ENCODE data around the gene CLMN. TPM values are rescaled to one million over a fixed set of nuclear protein-coding genes. Genes with fewer than 3 reads are reported as not detected.

The CLMN gene
- total RNA-seq, 3 donors from 2014 or later (not counting 1 experiment from before 2014, with no cell fraction given): 0.80 to 2.0 (median 1.8) TPM

DNA sequence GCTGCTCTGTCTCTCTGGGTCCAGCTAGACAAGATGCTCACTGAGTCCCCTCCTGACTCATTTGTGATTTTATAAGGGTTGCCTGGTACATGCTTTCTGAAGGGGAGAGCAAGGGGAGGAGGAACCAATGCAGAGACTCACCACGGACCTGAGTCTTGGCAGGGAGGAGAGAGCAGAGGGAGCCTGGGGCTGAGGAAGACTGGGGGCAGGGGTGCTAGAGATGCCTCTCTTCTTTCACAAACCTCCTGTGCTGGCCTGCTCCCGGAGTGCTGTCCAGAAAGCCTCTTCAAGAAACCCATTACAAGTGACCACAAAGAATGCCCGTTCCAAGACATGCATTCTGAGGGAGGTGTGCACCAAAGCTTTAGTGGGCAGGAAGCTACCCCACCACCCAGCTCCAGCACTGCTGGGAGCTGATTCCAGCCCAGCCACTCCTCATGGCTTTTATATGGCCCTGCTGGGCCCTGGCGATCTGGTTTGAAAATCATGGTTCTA lies 129.3 kb downstream of the CLMN start:
- 69% methylated on average over 4 of the region's 4 CpGs for WGBS (ENCODE audit: insufficient coverage)
- H3K36me3 Mint-ChIP-seq: no peaks in the 10 kb centered on the region

DNA sequence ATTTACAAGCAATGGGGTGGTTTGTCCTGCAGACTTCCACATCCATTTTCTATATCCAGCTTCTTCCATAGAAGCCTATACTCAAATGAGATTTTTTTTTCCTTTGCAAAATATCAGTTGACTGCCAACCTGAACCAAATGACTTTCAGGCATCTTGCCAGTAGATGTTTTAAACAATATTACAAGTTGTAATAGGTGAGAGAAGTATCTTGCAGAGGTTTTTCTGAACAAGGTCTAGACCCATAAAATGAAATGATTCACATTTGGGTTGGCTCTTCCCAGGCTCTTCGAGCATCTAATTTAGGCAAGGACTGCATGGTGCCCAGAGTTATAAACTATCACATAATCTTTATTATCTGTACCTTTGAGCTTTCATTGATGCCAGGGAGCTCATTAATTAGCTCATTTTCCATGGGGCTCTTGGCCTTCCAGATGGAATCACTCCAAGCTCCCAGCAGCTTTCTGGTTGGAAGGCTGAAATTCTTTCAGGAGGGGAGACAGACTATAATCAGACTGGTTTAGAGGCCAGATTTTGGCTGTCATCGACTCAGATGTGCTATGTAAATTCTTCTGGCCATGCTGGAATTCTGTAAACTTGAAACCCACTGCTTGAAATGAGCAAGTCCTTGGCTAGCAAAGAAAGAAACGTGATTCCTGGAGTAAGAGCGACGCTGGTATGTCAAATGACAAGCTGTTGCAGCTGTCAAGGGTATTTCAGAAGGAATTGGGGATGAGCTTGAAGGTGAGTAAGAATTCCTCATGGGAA lies 130.2 kb downstream of the CLMN start:
- TF ChIP-seq, protein P1, sequence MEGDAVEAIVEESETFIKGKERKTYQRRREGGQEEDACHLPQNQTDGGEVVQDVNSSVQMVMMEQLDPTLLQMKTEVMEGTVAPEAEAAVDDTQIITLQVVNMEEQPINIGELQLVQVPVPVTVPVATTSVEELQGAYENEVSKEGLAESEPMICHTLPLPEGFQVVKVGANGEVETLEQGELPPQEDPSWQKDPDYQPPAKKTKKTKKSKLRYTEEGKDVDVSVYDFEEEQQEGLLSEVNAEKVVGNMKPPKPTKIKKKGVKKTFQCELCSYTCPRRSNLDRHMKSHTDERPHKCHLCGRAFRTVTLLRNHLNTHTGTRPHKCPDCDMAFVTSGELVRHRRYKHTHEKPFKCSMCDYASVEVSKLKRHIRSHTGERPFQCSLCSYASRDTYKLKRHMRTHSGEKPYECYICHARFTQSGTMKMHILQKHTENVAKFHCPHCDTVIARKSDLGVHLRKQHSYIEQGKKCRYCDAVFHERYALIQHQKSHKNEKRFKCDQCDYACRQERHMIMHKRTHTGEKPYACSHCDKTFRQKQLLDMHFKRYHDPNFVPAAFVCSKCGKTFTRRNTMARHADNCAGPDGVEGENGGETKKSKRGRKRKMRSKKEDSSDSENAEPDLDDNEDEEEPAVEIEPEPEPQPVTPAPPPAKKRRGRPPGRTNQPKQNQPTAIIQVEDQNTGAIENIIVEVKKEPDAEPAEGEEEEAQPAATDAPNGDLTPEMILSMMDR (IDR thresholded peaks at IDR 0.05): no peak
- Histone ChIP-seq H3K9me3 (ENCODE audit: control insufficient read depth, insufficient read depth, low read length) (no peaks in the 10 kb centered on the region), H3K27ac (ENCODE audit: low read length) (no peak overlapping the region), H3K4me3 (ENCODE audit: low read length) (no peak overlapping the region), H3K27me3 (ENCODE audit: control insufficient read depth, insufficient read depth, low read length) (no peaks in the 10 kb centered on the region), H3K4me1 (ENCODE audit: control insufficient read depth, insufficient read depth, low read length) (no peaks in the 10 kb centered on the region), H3K36me3 (ENCODE audit: control insufficient read depth, insufficient read depth, low read length) (no peaks in the 10 kb centered on the region)
- intact Hi-C loops (cut with micrococcal nuclease): no loop called here
- no peak for ATAC-seq
- peaks cover 6 to 7% of the 10 kb centered on the region in 2 donors for H3K4me1 Mint-ChIP-seq
- no peak overlapping the region for H3K4me3 Mint-ChIP-seq
- H3K27me3 Mint-ChIP-seq (ENCODE audit: low read depth in 2 of 2): peaks cover 34 to 48% of the 10 kb centered on the region in 2 donors
- no peak overlapping the region for H3K27ac Mint-ChIP-seq
- H3K36me3 Mint-ChIP-seq: no peaks in the 10 kb centered on the region
- DNase-seq: no peak
- WGBS (ENCODE audit: insufficient coverage): 84% methylated on average over 5 of the region's 5 CpGs
- H3K9me3 Mint-ChIP-seq: no peaks in the 10 kb centered on the region

More for the DNA sequence above, 129.3 kb downstream of the CLMN start:
- intact Hi-C loops (cut with micrococcal nuclease): no loop called here
- no peaks in the 10 kb centered on the region for H3K9me3 Mint-ChIP-seq
- Histone ChIP-seq H3K36me3 (ENCODE audit: control insufficient read depth, insufficient read depth, low read length) (no peaks in the 10 kb centered on the region), H3K4me3 (ENCODE audit: low read length) (no peak overlapping the region), H3K27me3 (ENCODE audit: control insufficient read depth, insufficient read depth, low read length) (no peaks in the 10 kb centered on the region), H3K4me1 (ENCODE audit: control insufficient read depth, insufficient read depth, low read length) (no peaks in the 10 kb centered on the region), H3K27ac (ENCODE audit: low read length) (no peak overlapping the region), H3K9me3 (ENCODE audit: control insufficient read depth, insufficient read depth, low read length) (no peaks in the 10 kb centered on the region)
- H3K27me3 Mint-ChIP-seq (ENCODE audit: low read depth in 2 of 2): peaks cover 31 to 48% of the 10 kb centered on the region in 2 donors
- H3K27ac Mint-ChIP-seq: no peak overlapping the region
- H3K4me1 Mint-ChIP-seq: peaks cover 5 to 7% of the 10 kb centered on the region in 2 donors
- DNase-seq (no peak), ATAC-seq (no peak)
- H3K4me3 Mint-ChIP-seq: no peak overlapping the region
- TF ChIP-seq, protein P1 (IDR thresholded peaks at IDR 0.05): no peak

DNA sequence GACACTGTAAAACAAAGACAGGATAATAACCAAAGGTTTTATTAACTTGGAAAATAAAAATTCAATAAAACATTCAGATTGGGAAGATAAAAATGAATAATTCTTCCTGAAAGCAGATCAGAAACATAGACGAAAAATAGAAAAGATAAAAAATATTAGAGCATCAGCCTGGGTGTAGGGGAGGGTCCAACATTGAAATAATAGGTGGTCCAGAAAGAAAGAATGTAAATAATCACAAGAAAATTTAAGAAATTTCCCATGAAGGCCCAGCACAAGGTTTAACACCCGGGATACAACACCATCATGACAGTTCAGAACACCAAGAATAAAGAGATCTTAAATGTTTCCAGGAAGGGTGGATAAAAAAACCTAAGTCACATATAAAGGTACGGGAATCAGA lies 131.3 kb downstream of the CLMN start:
- H3K27me3 ChIP-seq (ENCODE audit: control insufficient read depth, insufficient read depth, low read length): no peaks in the 10 kb centered on the region
- no peak overlapping the region for H3K4me3 ChIP-seq (ENCODE audit: low read length)
- no peak for ATAC-seq
- H3K9me3 ChIP-seq (ENCODE audit: control insufficient read depth, insufficient read depth, low read length): no peaks in the 10 kb centered on the region
- intact Hi-C loops (cut with micrococcal nuclease): no loop called here
- 85% methylated on average over 3 of the region's 3 CpGs for WGBS (ENCODE audit: insufficient coverage)
- H3K27ac ChIP-seq (ENCODE audit: low read length): no peak overlapping the region
- Mint-ChIP-seq H3K4me3 (no peak overlapping the region), H3K27me3 (ENCODE audit: low read depth in 2 of 2) (peaks cover 38 to 48% of the 10 kb centered on the region in 2 donors), H3K9me3 (no peaks in the 10 kb centered on the region), H3K36me3 (no peaks in the 10 kb centered on the region), H3K27ac (no peak overlapping the region), H3K4me1 (peaks cover 6 to 7% of the 10 kb centered on the region in 2 donors)
- TF ChIP-seq, protein P1 (IDR thresholded peaks at IDR 0.05): no peak
- H3K36me3 ChIP-seq (ENCODE audit: control insufficient read depth, insufficient read depth, low read length): no peaks in the 10 kb centered on the region
- no peak for DNase-seq
- H3K4me1 ChIP-seq (ENCODE audit: control insufficient read depth, insufficient read depth, low read length): no peaks in the 10 kb centered on the region

Data from natural killer cell (primary cell).